Trophoblast cell (in vitro differentiated cells and primary cell): ENCODE measurements around the gene ZNF790. TPM values are rescaled to one million over a fixed set of nuclear protein-coding genes. Genes with fewer than 3 reads are reported as not detected.

Experiments
- DNase-seq, 2 donors: peaks; one replicate each; pipeline ENCODE4 v3.0.0-alpha.2; 2016
- H2AFZ ChIP-seq: 2 replicates; pipeline ENCODE4 v1.6.1; 2013; ENCODE audit warnings: low read length, moderate library complexity, mild to moderate bottlenecking; ENCODE audit not compliant: insufficient read depth, poor library complexity
- H2AK5ac ChIP-seq: 2 replicates; pipeline ENCODE4 v1.6.1; 2013; ENCODE audit warnings: mild to moderate bottlenecking, low read length
- H2BK120ac ChIP-seq: 2 replicates; pipeline ENCODE4 v1.6.1; 2013; ENCODE audit warnings: low read length, mild to moderate bottlenecking, moderate library complexity; ENCODE audit not compliant: insufficient read depth, poor library complexity
- H2BK12ac ChIP-seq: 2 replicates; pipeline ENCODE4 v1.6.1; 2013; ENCODE audit warnings: mild to moderate bottlenecking, low read length, moderate library complexity
- H2BK5ac ChIP-seq: 2 replicates; pipeline ENCODE4 v1.6.1; 2013; ENCODE audit warnings: low read length, low read depth, moderate library complexity, mild to moderate bottlenecking; ENCODE audit not compliant: poor library complexity
- H3K14ac ChIP-seq: 2 replicates; pipeline ENCODE4 v1.6.1; 2013; ENCODE audit warnings: mild to moderate bottlenecking, low read length
- H3K18ac ChIP-seq: 2 replicates; pipeline ENCODE4 v1.6.1; 2013; ENCODE audit warnings: mild to moderate bottlenecking, low read length
- H3K23ac ChIP-seq: 2 replicates; pipeline ENCODE4 v1.6.1; 2013; ENCODE audit warnings: low read length
- H3K27ac ChIP-seq: 2 replicates; pipeline ENCODE4 v1.5.1; 2013; ENCODE audit warnings: low read depth, mild to moderate bottlenecking, inconsistent platforms, low read length, moderate library complexity
- H3K27me3 ChIP-seq: 2 replicates; pipeline ENCODE4 v1.6.1; 2013; ENCODE audit warnings: inconsistent platforms, mild to moderate bottlenecking, low read length, moderate library complexity; ENCODE audit not compliant: insufficient read depth
- H3K36me3 ChIP-seq, 2 experiments: 1 replicate in 1 of 2; 2 replicates in 1 of 2; pipeline ENCODE4 v1.6.1; 2013; ENCODE audit warnings: low read length in 2 of 2, mild to moderate bottlenecking in 2 of 2, moderate library complexity in 1 of 2; ENCODE audit not compliant: insufficient read depth in 2 of 2, control insufficient read depth in 1 of 2
- H3K4ac ChIP-seq: 2 replicates; pipeline ENCODE4 v1.6.1; 2013; ENCODE audit warnings: low read depth, mild to moderate bottlenecking, low read length, moderate library complexity
- H3K4me1 ChIP-seq, 2 experiments: 1 replicate in 1 of 2; 2 replicates in 1 of 2; pipeline ENCODE4 v1.6.1; 2013; ENCODE audit warnings: low read length in 2 of 2, mild to moderate bottlenecking in 2 of 2, moderate library complexity in 1 of 2; ENCODE audit not compliant: insufficient read depth in 2 of 2, control insufficient read depth in 1 of 2
- H3K4me2 ChIP-seq: 2 replicates; pipeline ENCODE4 v1.6.1; 2013; ENCODE audit warnings: inconsistent platforms, mild to moderate bottlenecking, low read length, moderate library complexity
- H3K4me3 ChIP-seq: 2 replicates; pipeline ENCODE4 v1.5.1; 2013; ENCODE audit warnings: mild to moderate bottlenecking, low read depth, low read length, inconsistent platforms
- H3K79me1 ChIP-seq: one replicate; pipeline ENCODE4 v1.6.1; 2013; ENCODE audit warnings: low read length
- H3K79me2 ChIP-seq: 2 replicates; pipeline ENCODE4 v1.6.1; 2013; ENCODE audit warnings: low read length, mild to moderate bottlenecking; ENCODE audit not compliant: control insufficient read depth, insufficient read depth, poor library complexity
- H3K9ac ChIP-seq: 2 replicates; pipeline ENCODE4 v1.6.1; 2013; ENCODE audit warnings: mild to moderate bottlenecking, low read length
- H3K9me3 ChIP-seq: 2 replicates; pipeline ENCODE4 v1.6.1; 2013; ENCODE audit warnings: low read depth, mild to moderate bottlenecking, control low read depth, inconsistent platforms, low read length; ENCODE audit not compliant: insufficient read depth
- H4K12ac ChIP-seq: 2 replicates; pipeline ENCODE4 v1.6.1; 2013; ENCODE audit warnings: low read depth, mild to moderate bottlenecking, low read length, moderate library complexity
- H4K8ac ChIP-seq: 2 replicates; pipeline ENCODE4 v1.6.1; 2013; ENCODE audit warnings: low read depth, mild to moderate bottlenecking, low read length, moderate library complexity
- H4K91ac ChIP-seq: one replicate; pipeline ENCODE4 v1.6.1; 2013; ENCODE audit warnings: low read depth, mild to moderate bottlenecking, low read length, moderate library complexity
- WGBS: extraction: QIAGEN DNeasy Blood & Tissue Kit; methylation state at CpG from one replicate; pipeline ENCODE4 v1.1.7; 2013; ENCODE audit warnings: missing lambda C conversion rate; ENCODE audit not compliant: insufficient read length, insufficient coverage; ENCODE audit errors: extremely low coverage; 5-methylcytosine and 5-hydroxymethylcytosine counted together
- polyA plus RNA-seq: library from polyadenylated mRNA; stranded (reverse); fragments of 200-250 nt; gene quantifications from 2 replicates; pipeline ENCODE4 v1.2.3, GENCODE V29; 2013

The ZNF790 gene
- polyA plus RNA-seq, result 3.7 and 4.5 TPM in 2 replicates

DNA sequence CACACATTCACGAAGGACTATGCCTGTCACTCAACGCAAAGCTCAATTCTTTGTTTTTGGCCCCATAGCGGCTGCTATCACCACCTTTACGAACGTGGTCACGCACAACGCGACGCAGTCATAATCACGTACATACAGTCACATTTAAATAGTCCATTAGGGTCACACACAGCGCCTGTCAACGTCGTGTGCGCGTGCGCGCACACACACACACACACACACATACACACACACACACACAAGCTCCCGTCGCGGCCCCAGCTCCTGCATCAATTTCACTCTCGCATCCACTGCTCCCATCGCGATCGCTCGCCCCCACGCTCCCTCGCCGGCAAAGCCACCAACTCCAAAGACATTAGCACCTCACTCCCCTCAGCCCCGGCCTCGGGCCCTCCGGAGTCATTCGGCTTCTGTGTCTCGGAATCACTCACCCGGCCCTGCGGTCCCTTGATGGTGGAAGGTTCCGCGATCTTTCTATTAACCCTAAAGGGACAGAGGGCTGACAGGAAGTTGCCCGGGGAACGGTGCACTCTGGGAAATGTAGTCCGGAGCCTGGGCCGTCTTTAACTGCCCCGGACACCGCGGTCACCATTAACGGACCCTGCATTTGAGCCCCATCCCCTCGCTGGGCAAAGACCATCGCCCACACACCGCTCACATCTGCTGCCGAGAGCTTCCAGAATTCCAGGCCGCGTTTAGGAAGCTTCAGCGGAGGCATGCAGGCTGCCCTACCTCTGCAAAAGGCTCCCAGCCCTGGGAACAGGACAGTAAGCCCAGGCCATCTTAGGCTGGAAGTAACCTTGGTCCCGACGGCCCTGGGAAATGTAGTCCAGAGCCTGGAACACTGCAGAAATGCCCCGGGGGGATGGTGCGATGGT lies at the start of gene ZNF790:
TSS of gene ZNF790 (minus strand) at position 482 of the 878 bp plus-strand sequence. CDS start 12,768 bp downstream, outside the sequence.
- peak within 1 kb of the TSS; percentile 97 for H4K8ac ChIP-seq
- no peaks in the 10 kb centered on the region for H3K27me3 ChIP-seq
- peak within 1 kb of the TSS; percentile 74 for H3K4me2 ChIP-seq
- peak within 1 kb of the TSS; percentile 47 for H3K4ac ChIP-seq
- WGBS, result no CpG with 5 or more reads among the region's 56 CpGs
- peak within 1 kb of the TSS; percentile 94 for H3K9ac ChIP-seq
- no peaks in the 10 kb centered on the region for H3K9me3 ChIP-seq
- H3K79me2 ChIP-seq, result peaks cover 3% of the 10 kb centered on the region
- H2BK12ac ChIP-seq, result no peak within 1 kb of the TSS
- H3K23ac ChIP-seq, result no peak within 1 kb of the TSS
- peaks cover 8% of the 10 kb centered on the region for H3K79me1 ChIP-seq
- peak; percentile 86 to 94 for DNase-seq
- peak within 1 kb of the TSS; percentile 83 for H2AFZ ChIP-seq
- peaks cover 0 to 5% of the 10 kb centered on the region in 2 experiments for H3K36me3 ChIP-seq
- peaks cover 3 to 4% of the 10 kb centered on the region in 2 experiments for H3K4me1 ChIP-seq
- peak within 1 kb of the TSS; percentile 92 for H3K18ac ChIP-seq
- peak within 1 kb of the TSS; percentile 95 for H4K12ac ChIP-seq
- H2BK5ac ChIP-seq, result peak within 1 kb of the TSS; percentile 66
- peak within 1 kb of the TSS; percentile 57 for H2BK120ac ChIP-seq
- no peak within 1 kb of the TSS for H2AK5ac ChIP-seq
- peak within 1 kb of the TSS; percentile 81 for H3K14ac ChIP-seq
- peak within 1 kb of the TSS; percentile 93 for H3K4me3 ChIP-seq
- H3K27ac ChIP-seq, result peak within 1 kb of the TSS; percentile 74
- H4K91ac ChIP-seq, result peak within 1 kb of the TSS; percentile 86

- no peak overlapping the region for H3K9ac ChIP-seq
- H3K79me1 ChIP-seq, result no peaks in the 10 kb centered on the region
- no peak overlapping the region for H3K18ac ChIP-seq
- H3K79me2 ChIP-seq, result no peaks in the 10 kb centered on the region
- no peak overlapping the region for H4K12ac ChIP-seq
- peaks cover 15% of the 10 kb centered on the region for H3K9me3 ChIP-seq
- H3K14ac ChIP-seq, result no peak overlapping the region
- peak in 1 of 2 donors; percentile 5 for DNase-seq
- H3K4me3 ChIP-seq, result no peak overlapping the region
- no peak overlapping the region for H2AFZ ChIP-seq
- H3K36me3 ChIP-seq, result peaks cover 13 to 14% of the 10 kb centered on the region in 2 experiments
- no peak overlapping the region for H3K4ac ChIP-seq
- H2BK120ac ChIP-seq, result no peak overlapping the region
- H4K91ac ChIP-seq, result no peak overlapping the region
- H3K23ac ChIP-seq, result no peak overlapping the region
- no peaks in the 10 kb centered on the region for H3K4me1 ChIP-seq
- no peak overlapping the region for H2AK5ac ChIP-seq
- H3K27me3 ChIP-seq, result no peaks in the 10 kb centered on the region
- H3K27ac ChIP-seq, result no peak overlapping the region
- no peak overlapping the region for H2BK12ac ChIP-seq
- H2BK5ac ChIP-seq, result no peak overlapping the region
- H3K4me2 ChIP-seq, result no peak overlapping the region
- no CpG with 5 or more reads among the region's 10 CpGs for WGBS
- no peak overlapping the region for H4K8ac ChIP-seq
These were observed 39.1 kb upstream of the ZNF790 start for GRCh38 chr19:36876993-36877938.

- no peak overlapping the region for H3K18ac ChIP-seq
- peaks cover 7% of the 10 kb centered on the region for H3K79me1 ChIP-seq
- H3K27ac ChIP-seq, result no peak overlapping the region
- no peak overlapping the region for H2AFZ ChIP-seq
- peak overlapping the region; percentile 84 for H3K4me2 ChIP-seq
- peaks cover 0 to 6% of the 10 kb centered on the region in 2 experiments for H3K36me3 ChIP-seq
- H2AK5ac ChIP-seq, result no peak overlapping the region
- no peak overlapping the region for H3K4me3 ChIP-seq
- no CpG with 5 or more reads among the region's 3 CpGs for WGBS
- no peak for DNase-seq
- H2BK120ac ChIP-seq, result no peak overlapping the region
- no peak overlapping the region for H2BK5ac ChIP-seq
- H2BK12ac ChIP-seq, result no peak overlapping the region
- H3K79me2 ChIP-seq, result peaks cover 6% of the 10 kb centered on the region
- no peak overlapping the region for H3K23ac ChIP-seq
- H3K4ac ChIP-seq, result no peak overlapping the region
- no peak overlapping the region for H4K8ac ChIP-seq
- peaks cover 2% of the 10 kb centered on the region for H3K9me3 ChIP-seq
- H4K91ac ChIP-seq, result no peak overlapping the region
- no peak overlapping the region for H3K14ac ChIP-seq
- no peak overlapping the region for H4K12ac ChIP-seq
- H3K9ac ChIP-seq, result no peak overlapping the region
- peaks cover 9 to 11% of the 10 kb centered on the region in 2 experiments for H3K4me1 ChIP-seq
- H3K27me3 ChIP-seq, result no peaks in the 10 kb centered on the region
These were observed 13.7 kb upstream of the ZNF790 start for GRCh38 chr19:36851898-36852297.
